HL-60 (cell line): ENCODE data around the gene CACNA1S.

Experiments used
- DNase-seq, 2 experiments: peaks; one replicate each; pipeline ENCODE4 v3.0.0-alpha.2; 2010 to 2020; ENCODE audit warnings: low read depth in 1 of 2, low spot score in 1 of 2
- H3K27ac ChIP-seq: fragments of 250-450 bp; sonication (Bioruptor Pico); replicated peaks from 2 replicates; pipeline ENCODE4 v1.5.1; 2020; ENCODE audit warnings: mild to moderate bottlenecking, moderate library complexity
- H3K27me3 ChIP-seq: fragments of 250-450 bp; sonication (Bioruptor Pico); 2 replicates; pipeline ENCODE4 v1.5.1; 2021; ENCODE audit warnings: mild to moderate bottlenecking, moderate library complexity; ENCODE audit not compliant: insufficient read depth, poor library complexity, severe bottlenecking
- H3K4me3 ChIP-seq: replicated peaks from 2 replicates; pipeline ENCODE4 v1.5.1; 2011; ENCODE audit warnings: mild to moderate bottlenecking, control low read depth, low read length; ENCODE audit not compliant: insufficient read depth
- GABPA ChIP-seq: IDR thresholded peaks from 2 replicates; pipeline ENCODE4 v1.6.1; 2012; ENCODE audit warnings: low read depth
- POLR2AphosphoS5 ChIP-seq: IDR thresholded peaks from 2 replicates; pipeline ENCODE4 v1.6.1; 2012; ENCODE audit warnings: low read depth
- SPI1 ChIP-seq: IDR thresholded peaks from 2 replicates; pipeline ENCODE4 v1.6.1; 2012; ENCODE audit warnings: low read depth, mild to moderate bottlenecking, borderline replicate concordance
- TF ChIP-seq, protein P1 (sequence below): IDR thresholded peaks from one replicate; pipeline ENCODE4 v1.5.1; 2011; ENCODE audit warnings: low read length, control low read depth, inconsistent platforms; ENCODE audit not compliant: insufficient read depth
- TF ChIP-seq, protein P2 (sequence below): IDR thresholded peaks from 2 replicates; pipeline ENCODE4 v1.6.1; 2012; ENCODE audit warnings: low read depth; ENCODE audit not compliant: insufficient replicate concordance

CACNA1S gene

DNA sequence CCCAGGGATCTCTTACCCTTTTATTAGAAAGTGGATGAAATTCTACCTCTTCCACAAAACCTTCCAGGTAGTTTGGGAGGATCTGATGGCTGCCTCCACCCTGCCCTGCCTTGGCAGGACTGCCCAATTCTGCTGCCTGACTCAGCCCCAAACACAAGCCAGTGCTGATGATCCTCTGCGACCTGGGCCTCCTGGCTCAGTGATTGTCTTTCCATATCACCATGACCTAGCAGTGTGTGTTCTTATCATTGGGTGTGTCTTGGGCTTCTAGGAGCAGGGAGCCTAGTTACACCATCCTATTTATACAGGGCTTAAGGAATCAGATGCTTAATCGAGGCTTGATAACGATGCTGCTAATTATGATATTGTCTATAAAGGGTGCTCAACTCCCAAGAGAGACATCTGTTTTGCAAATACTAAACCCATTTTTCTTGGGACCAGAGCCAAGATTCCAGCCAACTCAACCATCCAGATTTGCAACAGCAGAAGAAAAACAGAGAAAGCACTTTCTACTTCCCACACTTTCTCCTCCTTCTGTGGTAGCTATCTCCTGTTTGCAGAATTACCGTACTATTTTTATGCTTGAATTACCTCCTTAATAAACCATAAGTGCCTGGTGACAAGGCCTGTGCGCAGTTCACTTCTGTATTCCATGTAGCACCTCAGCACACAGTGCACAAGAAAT, 52.2 kb downstream of the CACNA1S start:
- no peak for TF ChIP-seq GABPA
- no peak for TF ChIP-seq POLR2AphosphoS5
- no peak for TF ChIP-seq SPI1
- TF ChIP-seq, protein P1, sequence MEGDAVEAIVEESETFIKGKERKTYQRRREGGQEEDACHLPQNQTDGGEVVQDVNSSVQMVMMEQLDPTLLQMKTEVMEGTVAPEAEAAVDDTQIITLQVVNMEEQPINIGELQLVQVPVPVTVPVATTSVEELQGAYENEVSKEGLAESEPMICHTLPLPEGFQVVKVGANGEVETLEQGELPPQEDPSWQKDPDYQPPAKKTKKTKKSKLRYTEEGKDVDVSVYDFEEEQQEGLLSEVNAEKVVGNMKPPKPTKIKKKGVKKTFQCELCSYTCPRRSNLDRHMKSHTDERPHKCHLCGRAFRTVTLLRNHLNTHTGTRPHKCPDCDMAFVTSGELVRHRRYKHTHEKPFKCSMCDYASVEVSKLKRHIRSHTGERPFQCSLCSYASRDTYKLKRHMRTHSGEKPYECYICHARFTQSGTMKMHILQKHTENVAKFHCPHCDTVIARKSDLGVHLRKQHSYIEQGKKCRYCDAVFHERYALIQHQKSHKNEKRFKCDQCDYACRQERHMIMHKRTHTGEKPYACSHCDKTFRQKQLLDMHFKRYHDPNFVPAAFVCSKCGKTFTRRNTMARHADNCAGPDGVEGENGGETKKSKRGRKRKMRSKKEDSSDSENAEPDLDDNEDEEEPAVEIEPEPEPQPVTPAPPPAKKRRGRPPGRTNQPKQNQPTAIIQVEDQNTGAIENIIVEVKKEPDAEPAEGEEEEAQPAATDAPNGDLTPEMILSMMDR, result no peak
- TF ChIP-seq, protein P2, sequence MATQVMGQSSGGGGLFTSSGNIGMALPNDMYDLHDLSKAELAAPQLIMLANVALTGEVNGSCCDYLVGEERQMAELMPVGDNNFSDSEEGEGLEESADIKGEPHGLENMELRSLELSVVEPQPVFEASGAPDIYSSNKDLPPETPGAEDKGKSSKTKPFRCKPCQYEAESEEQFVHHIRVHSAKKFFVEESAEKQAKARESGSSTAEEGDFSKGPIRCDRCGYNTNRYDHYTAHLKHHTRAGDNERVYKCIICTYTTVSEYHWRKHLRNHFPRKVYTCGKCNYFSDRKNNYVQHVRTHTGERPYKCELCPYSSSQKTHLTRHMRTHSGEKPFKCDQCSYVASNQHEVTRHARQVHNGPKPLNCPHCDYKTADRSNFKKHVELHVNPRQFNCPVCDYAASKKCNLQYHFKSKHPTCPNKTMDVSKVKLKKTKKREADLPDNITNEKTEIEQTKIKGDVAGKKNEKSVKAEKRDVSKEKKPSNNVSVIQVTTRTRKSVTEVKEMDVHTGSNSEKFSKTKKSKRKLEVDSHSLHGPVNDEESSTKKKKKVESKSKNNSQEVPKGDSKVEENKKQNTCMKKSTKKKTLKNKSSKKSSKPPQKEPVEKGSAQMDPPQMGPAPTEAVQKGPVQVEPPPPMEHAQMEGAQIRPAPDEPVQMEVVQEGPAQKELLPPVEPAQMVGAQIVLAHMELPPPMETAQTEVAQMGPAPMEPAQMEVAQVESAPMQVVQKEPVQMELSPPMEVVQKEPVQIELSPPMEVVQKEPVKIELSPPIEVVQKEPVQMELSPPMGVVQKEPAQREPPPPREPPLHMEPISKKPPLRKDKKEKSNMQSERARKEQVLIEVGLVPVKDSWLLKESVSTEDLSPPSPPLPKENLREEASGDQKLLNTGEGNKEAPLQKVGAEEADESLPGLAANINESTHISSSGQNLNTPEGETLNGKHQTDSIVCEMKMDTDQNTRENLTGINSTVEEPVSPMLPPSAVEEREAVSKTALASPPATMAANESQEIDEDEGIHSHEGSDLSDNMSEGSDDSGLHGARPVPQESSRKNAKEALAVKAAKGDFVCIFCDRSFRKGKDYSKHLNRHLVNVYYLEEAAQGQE, result no peak
- Histone ChIP-seq H3K4me3 (no peak overlapping the region), H3K27ac (no peak overlapping the region), H3K27me3 (no peaks in the 10 kb centered on the region)
- DNase-seq, result no peak

DNA sequence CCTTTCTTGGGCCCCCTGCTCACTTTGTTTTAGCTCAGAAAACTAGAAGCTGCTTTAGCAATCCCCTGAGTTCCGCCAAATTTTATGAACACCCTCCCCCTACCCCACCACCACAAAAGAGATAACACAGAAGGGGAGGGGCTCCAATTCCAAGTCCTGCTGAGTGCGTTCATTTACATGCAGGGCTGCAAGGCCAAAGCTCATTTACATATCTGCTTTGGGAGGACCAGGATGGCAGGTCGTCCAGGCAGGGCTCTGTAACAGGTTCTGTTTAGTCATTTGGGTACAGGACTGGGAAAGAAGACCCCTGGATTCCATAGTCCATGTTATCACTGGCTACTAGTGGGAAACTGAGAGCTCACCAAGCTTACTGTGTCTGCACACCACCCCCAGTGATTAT, 52.8 kb downstream of the CACNA1S start:
- no peaks in the 10 kb centered on the region for H3K27me3 ChIP-seq
- DNase-seq, result no peak
- H3K27ac ChIP-seq, result no peak overlapping the region
- TF ChIP-seq SPI1 (no peak), POLR2AphosphoS5 (no peak), GABPA (no peak)
- TF ChIP-seq, protein P2, result no peak
- TF ChIP-seq, protein P1, result no peak
- no peak overlapping the region for H3K4me3 ChIP-seq

DNA sequence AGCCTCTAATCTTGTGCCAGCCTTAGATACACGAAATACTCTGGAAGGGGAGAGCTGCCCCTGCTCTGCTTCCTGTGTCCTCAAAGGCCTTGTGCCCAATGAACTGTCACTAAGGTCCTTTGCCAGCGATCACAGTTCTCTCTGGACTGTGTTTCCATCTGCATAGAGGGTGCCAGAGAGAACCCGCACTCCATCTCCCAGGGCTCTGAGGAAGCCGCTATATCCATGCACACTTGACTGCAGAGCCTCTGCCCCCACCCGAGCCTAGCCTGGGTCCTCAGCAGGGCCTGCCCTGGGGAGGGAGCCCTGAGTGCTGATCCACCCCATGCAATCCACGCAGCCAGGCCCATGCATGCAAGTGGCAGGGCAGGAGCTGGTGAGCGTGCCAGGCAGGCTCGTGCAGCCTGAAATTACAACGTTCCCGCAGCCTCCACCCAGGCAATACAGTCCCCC, 58.1 kb downstream of the CACNA1S start:
- TF ChIP-seq GABPA, result no peak
- TF ChIP-seq, protein P1, result no peak
- TF ChIP-seq SPI1, result no peak
- TF ChIP-seq, protein P2, result no peak
- no peak for TF ChIP-seq POLR2AphosphoS5
- Histone ChIP-seq H3K4me3 (no peak overlapping the region), H3K27me3 (no peaks in the 10 kb centered on the region), H3K27ac (no peak overlapping the region)
- DNase-seq, result no peak
